ENCODE results near the gene TMEM179. TPM values are rescaled to one million over a fixed set of nuclear protein-coding genes. Genes with fewer than 3 reads are reported as not detected.

TMEM179 gene
- total and polyA plus RNA-seq, 2 experiments from 2014 or later: 2.2 to 4.3 TPM

- no peak overlapping the region for H3K27ac ChIP-seq
- H3K27me3 ChIP-seq: no peaks in the 10 kb centered on the region
- H3K36me3 ChIP-seq (replicated peaks; ENCODE audit: insufficient read depth, low read depth): no peaks in the 10 kb centered on the region
- H3K4me2 ChIP-seq: no peak overlapping the region
- no peaks in the 10 kb centered on the region for H3K79me2 ChIP-seq
- H3K9me3 ChIP-seq (ENCODE audit: low read depth): no peaks in the 10 kb centered on the region
- no peak for DNase-seq (ENCODE audit: low spot score)
- H3K4me1 ChIP-seq (ENCODE audit: insufficient read depth): no peaks in the 10 kb centered on the region
- H2AFZ ChIP-seq: no peak overlapping the region
- H3K9me2 ChIP-seq (replicated peaks; ENCODE audit: insufficient read depth): no peaks in the 10 kb centered on the region
- H3K4me3 ChIP-seq: no peak overlapping the region
- TF ChIP-seq EZH2phosphoT487 (IDR thresholded peaks at IDR 0.05; ENCODE audit: low read depth, severe bottlenecking, unreplicated experiment) (no peak), EZH2 (IDR thresholded peaks at IDR 0.05; ENCODE audit: borderline replicate concordance) (no peak)
- TF ChIP-seq, protein P1, sequence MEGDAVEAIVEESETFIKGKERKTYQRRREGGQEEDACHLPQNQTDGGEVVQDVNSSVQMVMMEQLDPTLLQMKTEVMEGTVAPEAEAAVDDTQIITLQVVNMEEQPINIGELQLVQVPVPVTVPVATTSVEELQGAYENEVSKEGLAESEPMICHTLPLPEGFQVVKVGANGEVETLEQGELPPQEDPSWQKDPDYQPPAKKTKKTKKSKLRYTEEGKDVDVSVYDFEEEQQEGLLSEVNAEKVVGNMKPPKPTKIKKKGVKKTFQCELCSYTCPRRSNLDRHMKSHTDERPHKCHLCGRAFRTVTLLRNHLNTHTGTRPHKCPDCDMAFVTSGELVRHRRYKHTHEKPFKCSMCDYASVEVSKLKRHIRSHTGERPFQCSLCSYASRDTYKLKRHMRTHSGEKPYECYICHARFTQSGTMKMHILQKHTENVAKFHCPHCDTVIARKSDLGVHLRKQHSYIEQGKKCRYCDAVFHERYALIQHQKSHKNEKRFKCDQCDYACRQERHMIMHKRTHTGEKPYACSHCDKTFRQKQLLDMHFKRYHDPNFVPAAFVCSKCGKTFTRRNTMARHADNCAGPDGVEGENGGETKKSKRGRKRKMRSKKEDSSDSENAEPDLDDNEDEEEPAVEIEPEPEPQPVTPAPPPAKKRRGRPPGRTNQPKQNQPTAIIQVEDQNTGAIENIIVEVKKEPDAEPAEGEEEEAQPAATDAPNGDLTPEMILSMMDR (IDR thresholded peaks at IDR 0.05; ENCODE audit: poor library complexity): no peak
- no peaks in the 10 kb centered on the region for H4K20me1 ChIP-seq (ENCODE audit: insufficient read depth, poor library complexity, severe bottlenecking)
- WGBS (ENCODE audit: low lambda C conversion rate, missing lambda C conversion rate): 67% methylated on average over 24 of the region's 24 CpGs
Measured at GRCh38 chr14:104545942-104546501, 58.5 kb downstream of the TMEM179 start.

DNA sequence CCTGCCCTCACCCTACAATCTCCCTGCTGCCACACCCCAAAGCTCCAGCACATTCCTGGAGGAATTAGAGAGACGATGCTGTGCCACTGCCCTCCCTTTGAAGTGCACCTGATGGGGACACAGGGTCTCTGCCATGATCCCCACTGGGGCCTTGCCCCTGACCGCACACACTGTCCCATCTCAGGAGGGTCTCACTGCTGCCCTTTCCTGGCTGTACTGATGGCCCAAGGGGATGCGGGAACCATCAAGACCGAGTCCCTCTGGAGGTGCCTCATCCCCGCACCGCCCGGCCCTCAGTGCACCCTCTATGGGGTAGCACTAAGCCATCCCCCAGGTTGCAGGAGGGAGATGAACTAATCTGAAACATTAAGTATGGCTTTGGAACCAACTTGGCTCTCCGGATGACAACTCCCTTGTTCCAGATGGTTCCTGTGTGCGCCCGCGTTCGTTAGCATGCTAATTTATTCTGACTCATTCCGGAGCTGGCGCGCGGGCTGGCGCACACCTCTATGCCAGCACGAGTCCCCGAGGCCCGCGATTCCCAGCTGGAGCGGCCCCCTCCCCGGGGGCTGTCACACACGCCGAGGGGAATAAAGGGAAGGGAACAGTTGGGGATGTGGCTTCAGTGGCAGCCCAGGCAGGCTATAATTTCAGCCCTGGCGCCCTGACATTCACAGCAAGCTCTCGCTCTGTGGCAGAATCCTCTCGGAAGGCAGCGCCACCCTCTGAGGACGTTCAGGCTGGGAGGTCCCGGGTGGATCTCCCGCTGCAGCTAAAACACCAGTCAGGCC, 59.2 kb downstream of the TMEM179 start:
- no peak for TF ChIP-seq EZH2 (IDR thresholded peaks at IDR 0.05; ENCODE audit: borderline replicate concordance)
- TF ChIP-seq, protein P1 (IDR thresholded peaks at IDR 0.05; ENCODE audit: poor library complexity): no peak
- TF ChIP-seq EZH2phosphoT487 (IDR thresholded peaks at IDR 0.05; ENCODE audit: low read depth, severe bottlenecking, unreplicated experiment): no peak
- H3K9me3 ChIP-seq (ENCODE audit: low read depth): no peaks in the 10 kb centered on the region
- no peak for DNase-seq (ENCODE audit: low spot score)
- 87% methylated on average over 32 of the region's 32 CpGs for whole genome bisulfite sequencing (ENCODE audit: low lambda C conversion rate, missing lambda C conversion rate)
- no peaks in the 10 kb centered on the region for H3K4me1 ChIP-seq (ENCODE audit: insufficient read depth)
- no peak overlapping the region for H2AFZ ChIP-seq
- no peak overlapping the region for H3K4me3 ChIP-seq
- no peaks in the 10 kb centered on the region for H3K27me3 ChIP-seq
- H3K27ac ChIP-seq: no peak overlapping the region
- H4K20me1 ChIP-seq (ENCODE audit: insufficient read depth, poor library complexity, severe bottlenecking): no peaks in the 10 kb centered on the region
- H3K4me2 ChIP-seq: no peak overlapping the region
- no peaks in the 10 kb centered on the region for H3K9me2 ChIP-seq (replicated peaks; ENCODE audit: insufficient read depth)
- H3K36me3 ChIP-seq (replicated peaks; ENCODE audit: insufficient read depth, low read depth): no peaks in the 10 kb centered on the region
- no peaks in the 10 kb centered on the region for H3K79me2 ChIP-seq

GRCh38 chr14:104544362-104544961, 60.1 kb downstream of the TMEM179 start:
- H3K9me2 ChIP-seq (replicated peaks; ENCODE audit: insufficient read depth): no peaks in the 10 kb centered on the region
- H3K27ac ChIP-seq: no peak overlapping the region
- 79% methylated on average over 17 of the region's 17 CpGs for WGBS (ENCODE audit: low lambda C conversion rate, missing lambda C conversion rate)
- H3K9me3 ChIP-seq (ENCODE audit: low read depth): no peaks in the 10 kb centered on the region
- H3K27me3 ChIP-seq: no peaks in the 10 kb centered on the region
- H3K79me2 ChIP-seq: no peaks in the 10 kb centered on the region
- H3K36me3 ChIP-seq (replicated peaks; ENCODE audit: insufficient read depth, low read depth): no peaks in the 10 kb centered on the region
- no peaks in the 10 kb centered on the region for H4K20me1 ChIP-seq (ENCODE audit: insufficient read depth, poor library complexity, severe bottlenecking)
- DNase-seq (ENCODE audit: low spot score): no peak
- TF ChIP-seq EZH2phosphoT487 (IDR thresholded peaks at IDR 0.05; ENCODE audit: low read depth, severe bottlenecking, unreplicated experiment) (no peak), EZH2 (IDR thresholded peaks at IDR 0.05; ENCODE audit: borderline replicate concordance) (no peak)
- TF ChIP-seq, protein P1 (IDR thresholded peaks at IDR 0.05; ENCODE audit: poor library complexity): no peak
- H3K4me3 ChIP-seq: no peak overlapping the region
- no peak overlapping the region for H2AFZ ChIP-seq
- no peak overlapping the region for H3K4me2 ChIP-seq
- H3K4me1 ChIP-seq (ENCODE audit: insufficient read depth): no peaks in the 10 kb centered on the region
